K562 (cell line): ENCODE measurements around the gene NEU1. TPM values are rescaled to one million over a fixed set of nuclear protein-coding genes. Genes with fewer than 3 reads are reported as not detected.

Experiments used
- ATAC-seq: fragments of 200-7000 bp; cut with Tn5 transposase; 3 replicates; pipeline ENCODE4 v1.9.1; 2020; ENCODE audit warnings: moderate library complexity
- BruUV-seq: library from RNA; stranded (reverse); fragments of 400-500 nt; replicated peaks from 2 replicates; lab custom pipeline; 2021; lab: Mats Ljungman, UMichigan
- CTCF ChIA-PET: fragments of 300-600 bp; formaldehyde crosslinking; extraction: SDS; loops from one replicate; lab custom pipeline; 2021; ENCODE audit warnings: low intra/inter-chr PET ratio; lab: Yijun Ruan, JAX
- POLR2A ChIA-PET: fragments of 300-600, 350-650 bp; sonication (Branson Sonifier 250); formaldehyde crosslinking; extraction: SDS; loops from one replicate; lab custom pipeline; 2021; ENCODE audit warnings: antibody characterized with exemption, inconsistent platforms; lab: Yijun Ruan, JAX
- DNase-seq, 4 experiments: peaks; one replicate each; pipeline versions ENCODE4 v3.0.0 to v3.0.0-alpha.2; 2011 to 2018; ENCODE audit warnings: low spot score in 3 of 4, mixed read lengths in 3 of 4; ENCODE audit errors: extremely low read depth in 1 of 4
- FAIRE-seq: peaks from 2 replicates; lab custom pipeline; 2011; peaks lifted over from hg19 to GRCh38; lab: Jason Lieb, UNC
- H2AFZ ChIP-seq: 2 replicates; pipeline ENCODE4 v1.6.0; 2011; ENCODE audit warnings: low read depth, low read length, control low read depth, inconsistent platforms
- H3K27ac ChIP-seq: fragments of 200-600 bp; 3 replicates; pipeline ENCODE4 v1.8.0; 2011; ENCODE audit warnings: low read depth, mild to moderate bottlenecking, control low read depth, inconsistent platforms, low read length, moderate library complexity, mixed read lengths; ENCODE audit errors: extremely low read depth
- H3K27me3 ChIP-seq, 2 experiments: fragments of 300-600 bp in 1 of 2; 2 replicates in 1 of 2; 3 replicates in 1 of 2; pipeline versions ENCODE4 v1.6.0 to v1.8.0; 2011; ENCODE audit warnings: inconsistent platforms in 2 of 2, low read length in 2 of 2, mild to moderate bottlenecking in 1 of 2, mixed read lengths in 1 of 2, moderate library complexity in 1 of 2; ENCODE audit not compliant: control insufficient read depth in 2 of 2, insufficient read depth in 2 of 2
- H3K36me3 ChIP-seq: fragments of 300-600 bp; 3 replicates; pipeline ENCODE4 v1.8.0; 2011; ENCODE audit warnings: mild to moderate bottlenecking, low read length, inconsistent platforms; ENCODE audit not compliant: control insufficient read depth, insufficient read depth
- H3K4me1 ChIP-seq, 2 experiments: fragments of 200-600 bp in 1 of 2; replicated peaks in 1 of 2; 2 replicates in 1 of 2; 3 replicates in 1 of 2; pipeline versions ENCODE4 v1.5.1 to v1.8.0; 2011; ENCODE audit warnings: inconsistent platforms in 2 of 2, low read length in 2 of 2, mild to moderate bottlenecking in 1 of 2, mixed read lengths in 1 of 2, moderate library complexity in 1 of 2; ENCODE audit not compliant: control insufficient read depth in 2 of 2, insufficient read depth in 2 of 2
- H3K4me2 ChIP-seq: 2 replicates; pipeline ENCODE4 v1.6.1; 2011; ENCODE audit warnings: low read length, control low read depth, inconsistent platforms, mixed read lengths; ENCODE audit not compliant: insufficient read depth
- H3K4me3 ChIP-seq: fragments of 200-600 bp; sonication (generic), shearing (Covaris generic); 2 replicates; pipeline ENCODE4 v1.5.1; 2016; ENCODE audit warnings: control low read depth, inconsistent platforms
- H3K79me2 ChIP-seq: fragments of 200-600 bp; 3 replicates; pipeline ENCODE4 v1.8.0; 2011; ENCODE audit warnings: low read length, inconsistent platforms; ENCODE audit not compliant: control insufficient read depth, insufficient read depth
- H3K9ac ChIP-seq, 2 experiments: 2 replicates each; pipeline versions ENCODE4 v1.6.0 to v1.6.1; 2011; ENCODE audit warnings: low read depth in 2 of 2, low read length in 2 of 2, control low read depth in 1 of 2, inconsistent platforms in 1 of 2, mild to moderate bottlenecking in 1 of 2, mixed read lengths in 1 of 2; ENCODE audit not compliant: insufficient read depth in 1 of 2
- H3K9me1 ChIP-seq: one replicate; pipeline ENCODE4 v1.6.0; 2011; ENCODE audit warnings: inconsistent platforms, mild to moderate bottlenecking, low read length, moderate library complexity; ENCODE audit not compliant: control insufficient read depth, insufficient read depth
- H3K9me3 ChIP-seq: replicated peaks from 2 replicates; pipeline ENCODE4 v1.5.1; 2011; ENCODE audit warnings: low read depth, low read length, inconsistent platforms; ENCODE audit not compliant: control insufficient read depth, insufficient read depth
- H4K20me1 ChIP-seq: replicated peaks from 2 replicates; pipeline ENCODE4 v1.6.1; 2011; ENCODE audit warnings: low read length, inconsistent platforms, mixed read lengths; ENCODE audit not compliant: control insufficient read depth, insufficient read depth
- CBFA2T3 ChIP-seq: fragments of 450-650 bp; IDR thresholded peaks from 2 replicates; pipeline ENCODE4 v1.6.1; 2017
- CBFB ChIP-seq: sonication (generic); formaldehyde crosslinking; IDR thresholded peaks from 2 replicates; pipeline ENCODE4 v1.4.0; 2020; ENCODE audit warnings: mild to moderate bottlenecking, missing genetic modification reagents
- CTBP1 ChIP-seq: fragments of 450-650 bp; IDR thresholded peaks from 2 replicates; pipeline ENCODE4 v1.6.1; 2016; ENCODE audit warnings: borderline replicate concordance
- HDAC1 ChIP-seq, 2 experiments: fragments of 450-650 bp; IDR thresholded peaks; 2 replicates each; pipeline ENCODE4 v1.6.1; 2016 to 2017; ENCODE audit warnings: inconsistent platforms in 1 of 2, mild to moderate bottlenecking in 1 of 2, moderate library complexity in 1 of 2
- HLTF ChIP-seq: fragments of 450-650 bp; IDR thresholded peaks from 2 replicates; pipeline ENCODE4 v1.6.1; 2016
- KDM1A ChIP-seq, 2 experiments: fragments of 450-650 bp; IDR thresholded peaks; 2 replicates each; pipeline ENCODE4 v1.6.1; 2016; ENCODE audit warnings: mild to moderate bottlenecking in 2 of 2
- MYC ChIP-seq, 2 experiments: fragments of 250-450 bp in 1 of 2; sonication (Bioruptor Pico) in 1 of 2; IDR thresholded peaks; 2 replicates each; pipeline versions ENCODE4 v1.5.1 to v1.6.1; 2012 to 2021; ENCODE audit warnings: low read depth in 2 of 2, borderline replicate concordance in 1 of 2, improper control_type of control experiment in 1 of 2, low read length in 1 of 2, mild to moderate bottlenecking in 1 of 2, moderate library complexity in 1 of 2
- POLR2G ChIP-seq: fragments of 200-400 bp; formaldehyde crosslinking; IDR thresholded peaks from 2 replicates; pipeline ENCODE4 v1.6.1; 2017; ENCODE audit warnings: low read depth, mild to moderate bottlenecking, antibody characterized with exemption, low read length, moderate library complexity
- RB1 ChIP-seq: fragments of 450-650 bp; IDR thresholded peaks from 2 replicates; pipeline ENCODE4 v1.6.1; 2017; ENCODE audit warnings: low read depth, mild to moderate bottlenecking
- RBM22 ChIP-seq: fragments of 200-400 bp; formaldehyde crosslinking; IDR thresholded peaks from 2 replicates; pipeline ENCODE4 v1.6.1; 2018; ENCODE audit warnings: low read length, low read depth; ENCODE audit not compliant: poor library complexity, severe bottlenecking
- RCOR1 ChIP-seq, 2 experiments: IDR thresholded peaks; 2 replicates each; pipeline ENCODE4 v1.6.1; 2012; ENCODE audit warnings: low read depth in 2 of 2, low read length in 2 of 2, borderline replicate concordance in 1 of 2, improper control_type of control experiment in 1 of 2
- ZEB2 ChIP-seq: fragments of 450-650 bp; IDR thresholded peaks from 2 replicates; pipeline ENCODE4 v1.6.1; 2016
- ZNF12 ChIP-seq: sonication (generic); formaldehyde crosslinking; IDR thresholded peaks from 2 replicates; pipeline ENCODE4 v1.4.0; 2020; ENCODE audit warnings: mild to moderate bottlenecking, missing genetic modification reagents
- ZNF134 ChIP-seq: fragments of 250-450 bp; sonication (Bioruptor Pico); conservative IDR thresholded peaks from 2 replicates; pipeline ENCODE4 v1.4.0; 2020
- ZNF324 ChIP-seq: fragments of 250-450 bp; sonication (Bioruptor Pico); IDR thresholded peaks from 2 replicates; pipeline ENCODE4 v1.4.0; 2020; ENCODE audit warnings: mild to moderate bottlenecking
- ZNF551 ChIP-seq: fragments of 250-450 bp; sonication (Bioruptor Pico); IDR thresholded peaks from 2 replicates; pipeline ENCODE4 v1.5.0; 2021; ENCODE audit warnings: mild to moderate bottlenecking, moderate library complexity
- whole genome bisulfite sequencing: fragments of 100-300 bp; shearing (Covaris generic); methylation state at CpG from one replicate; pipeline ENCODE4 v1.1.6; 2016; ENCODE audit warnings: low coverage, mixed read lengths; ENCODE audit not compliant: insufficient coverage; ENCODE audit errors: missing lambda C conversion rate; 5-methylcytosine and 5-hydroxymethylcytosine counted together
- in situ Hi-C: fragments of 300-500 bp; cut with MboI; formaldehyde crosslinking; loops from 4 replicates; pipeline ENCODE4 v1.15.0; 2018; ENCODE audit warnings: inconsistent platforms, mixed read lengths
- intact Hi-C: fragments of 100-400 bp; cut with micrococcal nuclease; formaldehyde crosslinking; loops from 2 replicates; pipeline ENCODE4 v1.14.2; 2022
- polyA plus RNA-seq, 8 experiments: library from polyadenylated mRNA; depleted of rRNA in 4 of 8; stranded (reverse) in 5 of 8; unstranded in 3 of 8; fragments of >200 nt; fragmentation: Nextera tagmentation in 2 of 8; fragmentation: Illumina TruSeq in 1 of 8; extraction: Ambion mirVana in 2 of 8; extraction: Trizol in 1 of 8; gene quantifications; 2 replicates each; pipeline versions ENCODE4 v1.2.1 to v1.2.3, GENCODE V29; 2011 to 2014; ENCODE audit warnings: inconsistent platforms in 1 of 8, missing spikeins in 1 of 8
- total RNA-seq, 7 experiments: library from RNA; depleted of rRNA in 6 of 7; stranded (reverse); fragments of >200 nt in 6 of 7; fragmentation: Illumina TruSeq in 2 of 7; extraction: Trizol in 2 of 7; gene quantifications; 2 replicates each; pipeline versions ENCODE4 v1.2.1 to v1.2.3, GENCODE V29; 2011 to 2021; ENCODE audit warnings: low replicate concordance in 1 of 7
- TF ChIP-seq, protein P1 (sequence below): fragments of 250-450 bp; sonication (Bioruptor Pico); IDR thresholded peaks from 2 replicates; pipeline ENCODE4 v1.5.0; 2020; ENCODE audit warnings: mild to moderate bottlenecking
- TF ChIP-seq, protein P2 (sequence below): IDR thresholded peaks from 2 replicates; pipeline ENCODE4 v1.6.1; 2011; ENCODE audit not compliant: insufficient read length; ENCODE audit errors: extremely low read depth

NEU1 gene
- total and polyA plus RNA-seq, 9 of the 15 experiments (the other 6 are each of a cell fraction or from before 2014, with no cell fraction given): 14.8 to 67.8 (median 51.0) TPM

GRCh38 chr6:31874836-31875572 lies 12.4 kb upstream of the NEU1 start:
- H2AFZ ChIP-seq: no peak overlapping the region
- BruUV-seq: no TSS peak
- peaks cover 0 to 38% of the 10 kb centered on the region in 2 experiments; a peak in 3 of 5 replicates for H3K4me1 ChIP-seq
- ChIA-PET POLR2A (interaction anchor here (1.0 to 3.2 kb wide), 5 partner anchors 11 to 79 kb away, joined by 3 to 42 read pairs (median 5); partner anchors contain the start of genes NEU1 and VARS1), CTCF (no interaction called here)
- intact Hi-C loops: no loop called here
- H3K4me3 ChIP-seq: no peak overlapping the region
- H3K9ac ChIP-seq: no peak overlapping the region; a peak in 1 of 4 replicates
- H3K27me3 ChIP-seq: no peaks in the 10 kb centered on the region
- in situ Hi-C loops: no loop called here
- no peaks in the 10 kb centered on the region for H3K9me1 ChIP-seq
- no peak overlapping the region for H3K27ac ChIP-seq
- peaks cover 6% of the 10 kb centered on the region; the same call in 2 of the 3 replicates for H3K36me3 ChIP-seq
- H3K9me3 ChIP-seq: no peaks in the 10 kb centered on the region
- TF ChIP-seq KDM1A (IDR thresholded peaks at IDR 0.05): peak; percentile 58 to 69; a peak in 3 of 4 replicates
- TF ChIP-seq ZNF12 (CRISPR knock-in tag): no peak
- TF ChIP-seq RCOR1 (IDR thresholded peaks at IDR 0.05; ENCODE audit: borderline replicate concordance in 1 of 2, low read depth in 2 of 2, low read length in 2 of 2): peak in 1 of 2 experiments; percentile 93; a peak in 2 of 4 replicates
- no peak for TF ChIP-seq ZNF324 (CRISPR knock-in tag)
- no peak for TF ChIP-seq POLR2G
- TF ChIP-seq CBFB (CRISPR knock-in tag): no peak
- TF ChIP-seq RBM22: no peak
- TF ChIP-seq MYC (IDR thresholded peaks at IDR 0.05; ENCODE audit: low read depth, low read length): 0 out of 2 replicates have a peak, but pooled peaks have one; percentile 23
- TF ChIP-seq MYC (CRISPR knock-in tag; IDR thresholded peaks at IDR 0.05; ENCODE audit: borderline replicate concordance, low read depth): no peak
- TF ChIP-seq ZEB2: peak; percentile 63
- TF ChIP-seq HLTF: no peak
- TF ChIP-seq, protein P1, sequence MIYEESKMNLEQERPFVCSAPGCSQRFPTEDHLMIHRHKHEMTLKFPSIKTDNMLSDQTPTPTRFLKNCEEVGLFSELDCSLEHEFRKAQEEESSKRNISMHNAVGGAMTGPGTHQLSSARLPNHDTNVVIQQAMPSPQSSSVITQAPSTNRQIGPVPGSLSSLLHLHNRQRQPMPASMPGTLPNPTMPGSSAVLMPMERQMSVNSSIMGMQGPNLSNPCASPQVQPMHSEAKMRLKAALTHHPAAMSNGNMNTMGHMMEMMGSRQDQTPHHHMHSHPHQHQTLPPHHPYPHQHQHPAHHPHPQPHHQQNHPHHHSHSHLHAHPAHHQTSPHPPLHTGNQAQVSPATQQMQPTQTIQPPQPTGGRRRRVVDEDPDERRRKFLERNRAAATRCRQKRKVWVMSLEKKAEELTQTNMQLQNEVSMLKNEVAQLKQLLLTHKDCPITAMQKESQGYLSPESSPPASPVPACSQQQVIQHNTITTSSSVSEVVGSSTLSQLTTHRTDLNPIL (CRISPR knock-in tag): no peak
- TF ChIP-seq ZNF551: no peak
- no peak for TF ChIP-seq ZNF134 (CRISPR knock-in tag)
- TF ChIP-seq CTBP1: peak; percentile 93; the same call in 1 of the 2 replicates
- no peak for TF ChIP-seq RB1
- TF ChIP-seq, protein P2, sequence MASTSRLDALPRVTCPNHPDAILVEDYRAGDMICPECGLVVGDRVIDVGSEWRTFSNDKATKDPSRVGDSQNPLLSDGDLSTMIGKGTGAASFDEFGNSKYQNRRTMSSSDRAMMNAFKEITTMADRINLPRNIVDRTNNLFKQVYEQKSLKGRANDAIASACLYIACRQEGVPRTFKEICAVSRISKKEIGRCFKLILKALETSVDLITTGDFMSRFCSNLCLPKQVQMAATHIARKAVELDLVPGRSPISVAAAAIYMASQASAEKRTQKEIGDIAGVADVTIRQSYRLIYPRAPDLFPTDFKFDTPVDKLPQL: no peak
- TF ChIP-seq CBFA2T3: peak; percentile 49; the same call in 1 of the 2 replicates
- TF ChIP-seq HDAC1 (IDR thresholded peaks at IDR 0.05): 0 out of 4 replicates have a peak, but pooled peaks of 1 of the 2 experiments have one; percentile 26
- H3K4me2 ChIP-seq: no peak overlapping the region
- no peaks in the 10 kb centered on the region for H4K20me1 ChIP-seq
- FAIRE-seq (peak; percentile 69), ATAC-seq (peak; percentile 9; the same call in 1 of the 3 replicates), DNase-seq (peak in 1 of 4 experiments; percentile 49)
- no peaks in the 10 kb centered on the region for H3K79me2 ChIP-seq
- WGBS: 20% methylated on average over 5 of the region's 5 CpGs
